GM19043 (cell line): ENCODE data around the gene LRRC7.
"Not testable (repeated sequence)": the region's sequence is repeated elsewhere in the genome, so short reads cannot be mapped to it uniquely, and the experiment has no call there.

Experiments used
- ATAC-seq: cut with Tn5 transposase; IDR thresholded peaks from one replicate; pipeline ENCODE4 v1.9.1; 2021; ENCODE audit warnings: low read depth; ENCODE audit not compliant: unreplicated experiment

The LRRC7 gene

DNA sequence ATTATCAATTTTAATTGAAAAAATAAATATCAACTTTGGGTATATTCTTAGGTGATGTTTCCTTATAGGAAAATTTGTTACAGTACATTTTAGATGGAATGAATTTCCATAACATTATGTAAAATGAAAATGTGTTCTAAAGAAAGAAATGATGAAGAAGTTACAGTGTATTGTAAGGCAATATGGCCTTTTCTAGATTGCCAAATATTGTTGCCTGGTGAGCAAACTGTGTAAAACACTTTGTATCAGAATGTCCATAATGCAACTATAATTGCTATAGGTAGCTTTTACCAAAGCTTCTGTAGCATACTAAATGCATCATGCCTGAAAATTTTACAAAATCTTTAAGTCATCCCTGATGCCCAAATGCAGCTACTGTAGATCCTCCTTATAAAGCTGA is 285.0 kb downstream of the LRRC7 start:
- ATAC-seq = no peak

DNA sequence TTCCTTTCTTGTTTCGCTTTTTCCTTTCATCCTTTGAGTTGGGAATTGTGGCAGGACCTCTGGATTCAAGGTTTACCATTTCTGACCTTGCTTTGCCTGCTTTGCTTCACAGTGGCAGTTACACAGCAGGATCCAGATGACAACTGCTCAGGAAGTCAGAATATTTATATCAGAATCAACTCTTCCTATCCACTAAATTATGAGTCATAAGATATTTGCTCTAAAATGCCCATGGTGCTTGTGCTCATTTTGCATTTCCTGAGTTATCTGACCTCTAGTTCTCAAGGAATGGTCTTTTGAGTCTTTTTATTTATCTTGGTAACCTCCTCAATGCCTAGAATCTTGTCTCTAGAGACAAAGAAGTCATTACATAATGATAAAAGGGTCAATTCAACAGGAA is 290.8 kb downstream of the LRRC7 start:
- no peak for ATAC-seq

GRCh38 chr1:69861641-69862040 is 293.9 kb downstream of the LRRC7 start:
- ATAC-seq = no peak

DNA sequence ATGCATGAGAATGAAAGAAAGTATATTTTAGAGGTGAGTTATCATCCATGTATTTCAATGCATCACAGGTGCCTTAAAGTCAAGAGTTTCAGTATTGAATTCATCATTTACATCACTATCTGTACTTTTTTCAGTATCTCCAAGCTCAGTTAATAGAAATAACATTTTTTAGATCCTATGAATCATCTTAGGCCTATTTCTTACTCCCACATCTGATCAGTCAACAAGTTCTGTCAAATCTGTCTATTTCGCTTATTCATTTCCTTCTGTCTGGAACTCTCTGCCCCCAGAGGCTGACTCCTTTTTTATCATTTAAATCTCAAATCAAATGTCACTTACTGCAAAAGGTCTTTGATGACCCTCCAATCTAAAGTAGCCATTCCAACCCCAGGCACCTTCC is 295.2 kb downstream of the LRRC7 start:
- ATAC-seq = no peak

DNA sequence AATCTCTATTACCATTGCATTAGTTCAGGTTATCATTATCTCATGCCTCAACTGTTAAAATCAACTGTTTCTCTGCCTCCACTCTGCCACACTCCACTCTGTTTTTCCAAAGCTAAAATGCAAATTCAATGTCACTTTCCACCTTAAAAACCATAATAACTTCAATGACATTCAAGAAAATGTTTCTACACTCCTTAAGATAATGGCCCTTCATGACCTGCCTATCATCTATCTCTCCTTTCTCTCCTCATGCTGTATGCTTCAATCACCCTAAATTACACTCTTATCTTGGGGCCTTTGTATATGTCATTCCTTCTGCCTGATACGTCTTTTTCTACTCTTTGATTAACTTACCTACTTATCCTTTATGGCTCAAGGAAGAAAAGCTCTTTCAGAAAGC is 296.0 kb downstream of the LRRC7 start:
- ATAC-seq = no peak

DNA sequence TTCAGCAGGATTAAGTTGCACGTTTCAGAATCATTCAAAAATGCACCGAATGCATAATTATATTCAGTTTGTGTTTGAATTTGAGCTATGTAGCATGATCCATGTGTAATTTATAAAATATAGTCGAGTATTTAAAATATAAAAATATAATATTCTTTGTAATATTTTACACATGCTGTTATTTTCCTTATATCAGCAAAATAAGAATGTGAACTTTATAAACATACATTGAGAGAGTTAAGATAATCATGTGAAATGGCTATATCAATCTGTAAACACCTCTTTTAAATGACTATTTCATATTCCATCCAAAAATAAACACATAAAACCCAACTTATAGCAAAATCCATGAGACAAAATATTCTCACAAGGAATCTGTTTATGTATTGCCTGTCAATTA is 303.7 kb downstream of the LRRC7 start:
- no peak for ATAC-seq

DNA sequence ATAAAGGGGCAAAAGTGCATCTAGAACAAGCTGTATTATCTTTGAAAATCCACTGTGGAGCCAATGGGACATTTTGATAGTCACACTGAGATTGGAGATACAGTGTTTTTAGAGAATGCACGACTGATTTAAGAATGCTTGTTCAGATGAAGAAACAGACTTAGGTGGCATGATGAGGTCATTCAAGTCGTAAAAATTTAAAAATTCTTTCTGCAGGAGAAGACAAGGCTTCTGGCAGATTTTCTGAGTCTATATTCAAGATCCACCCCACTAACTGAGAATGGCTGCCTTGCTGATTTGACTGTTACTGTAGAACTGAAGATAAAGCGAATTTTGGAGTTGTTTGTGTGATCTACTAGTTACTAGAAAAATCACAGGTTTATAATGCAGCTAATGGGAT is 310.6 kb downstream of the LRRC7 start:
- ATAC-seq = no peak

- ATAC-seq = not testable (repeated sequence)
Measured at GRCh38 chr1:69888016-69888415, 320.3 kb downstream of the LRRC7 start.

DNA sequence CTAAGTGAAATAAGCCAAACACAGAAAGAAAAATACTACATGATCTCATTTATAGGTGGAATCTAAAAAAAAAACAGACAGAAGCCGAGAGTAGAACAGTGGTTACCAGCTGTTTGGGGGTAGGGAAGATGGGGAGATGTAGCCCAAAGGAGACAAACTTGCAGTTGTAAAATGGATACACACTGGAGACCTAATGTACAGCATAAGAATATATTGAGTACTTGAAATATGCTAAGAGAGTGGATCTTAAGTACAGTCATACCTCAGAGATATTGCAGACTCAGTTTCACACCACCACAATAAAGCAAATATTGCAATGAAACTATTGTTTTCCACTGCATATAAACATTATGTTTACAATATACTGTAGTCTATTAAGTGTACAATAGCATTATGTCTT is 320.9 kb downstream of the LRRC7 start:
- no peak for ATAC-seq

DNA sequence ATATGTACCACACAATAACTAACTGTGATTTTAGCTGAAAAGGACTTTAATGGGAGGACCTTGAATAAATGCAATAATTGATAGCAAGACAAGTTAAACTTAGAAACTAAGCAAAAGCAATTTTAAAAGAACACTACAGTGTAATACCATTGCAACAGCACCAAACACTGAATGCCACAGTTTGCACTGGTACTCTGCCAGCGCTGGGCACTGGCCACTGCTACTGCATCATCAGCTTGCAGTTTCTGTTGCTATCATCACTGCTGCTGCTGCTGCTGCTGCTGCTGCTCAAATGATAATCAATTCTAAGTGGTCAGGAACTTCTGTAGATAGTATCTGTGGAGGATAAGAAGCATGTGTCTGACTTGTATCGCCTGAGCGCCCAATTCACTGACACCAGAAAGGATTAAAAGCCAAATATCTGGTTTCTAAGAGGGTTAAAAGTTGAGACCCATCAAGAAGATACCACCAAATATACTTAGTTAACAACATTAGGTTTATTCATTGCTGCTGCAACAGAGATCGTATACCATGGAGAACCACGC is 330.8 kb downstream of the LRRC7 start:
- ATAC-seq = no peak

DNA sequence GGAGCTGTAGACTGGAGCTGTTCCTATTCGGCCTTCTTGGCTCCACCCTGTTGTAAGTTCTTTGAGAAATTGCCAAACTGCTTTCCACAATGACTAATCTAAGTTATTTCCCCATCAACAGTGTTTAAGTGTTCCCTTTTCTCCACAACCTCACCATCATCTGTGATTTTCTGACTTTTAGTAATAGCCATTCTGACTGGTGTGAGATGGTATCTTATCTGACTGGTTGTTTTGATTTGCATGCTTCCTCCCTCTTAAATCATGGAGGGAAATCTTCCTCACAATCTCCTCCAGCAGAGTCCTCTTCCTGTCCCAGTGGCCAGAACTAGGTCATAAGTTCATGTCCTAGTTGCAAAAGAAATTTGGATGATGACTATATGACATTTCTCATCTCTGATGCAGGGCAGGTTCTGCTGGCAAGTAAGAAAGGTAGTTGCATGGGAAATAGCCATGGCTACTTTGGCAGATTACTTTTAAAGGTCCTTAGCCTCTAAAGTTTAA is 343.6 kb downstream of the LRRC7 start:
- no peak for ATAC-seq

GRCh38 chr1:69913977-69914376 is 346.3 kb downstream of the LRRC7 start:
- ATAC-seq = no peak

- ATAC-seq = no peak
Measured at GRCh38 chr1:69914976-69915765, 347.4 kb downstream of the LRRC7 start.

DNA sequence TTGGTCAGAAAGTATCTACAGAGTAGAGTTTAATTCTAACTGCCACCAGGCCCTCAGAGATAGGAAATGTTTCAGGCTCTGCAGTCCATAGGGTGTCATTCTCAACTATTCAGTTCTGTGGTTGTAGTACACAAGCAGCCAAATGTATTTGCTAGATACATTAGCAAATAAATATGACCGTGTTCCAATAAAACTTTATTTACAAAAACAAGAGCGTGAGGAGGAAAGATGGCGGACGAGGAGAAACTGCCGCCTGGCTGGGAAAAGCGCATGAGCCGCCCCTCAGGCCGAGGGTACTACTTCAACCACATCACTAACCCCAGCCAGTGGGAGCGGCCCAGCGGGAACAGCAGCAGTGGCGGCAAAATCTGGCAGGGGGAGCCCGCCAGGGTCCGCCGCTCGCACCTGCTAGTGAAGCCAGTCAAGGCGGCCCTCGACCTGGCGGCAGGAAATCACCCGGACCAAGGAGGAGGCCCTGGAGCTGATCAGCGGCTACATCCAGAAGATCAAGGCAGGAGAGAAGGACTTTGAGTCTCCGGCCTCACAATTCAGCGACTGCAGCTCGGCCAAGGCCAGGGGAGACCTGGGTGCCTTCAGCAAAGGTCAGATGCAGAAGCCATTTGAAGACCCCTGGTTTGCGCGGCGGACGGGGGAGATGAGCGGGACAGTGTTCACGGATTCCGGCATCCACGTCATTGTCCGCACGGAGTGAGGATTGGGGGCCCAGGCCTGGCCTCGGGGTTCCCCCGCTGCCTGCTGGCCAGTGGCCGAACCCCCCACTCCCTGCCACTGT is 351.6 kb downstream of the LRRC7 start:
- no peak for ATAC-seq

- ATAC-seq = no peak
Measured at GRCh38 chr1:69919922-69920273, 352.2 kb downstream of the LRRC7 start.

DNA sequence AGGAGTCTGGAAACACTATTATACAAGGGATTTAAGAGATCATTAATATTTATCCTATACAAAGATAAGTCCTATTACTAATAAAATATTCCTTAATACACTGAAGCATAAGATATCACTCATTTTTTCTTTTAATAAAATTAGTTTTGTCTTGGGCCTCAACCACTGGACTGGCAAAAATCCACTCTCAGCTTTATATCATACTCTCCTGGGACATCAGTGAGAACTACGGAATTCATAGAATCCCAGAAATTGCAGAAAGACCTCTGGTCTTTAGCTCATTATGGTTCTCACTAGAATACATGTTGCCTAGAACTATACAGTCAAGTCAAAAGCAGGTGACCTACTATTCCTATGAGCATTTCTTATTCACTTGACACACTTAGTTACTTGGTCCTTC is 352.7 kb downstream of the LRRC7 start:
- no peak for ATAC-seq

DNA sequence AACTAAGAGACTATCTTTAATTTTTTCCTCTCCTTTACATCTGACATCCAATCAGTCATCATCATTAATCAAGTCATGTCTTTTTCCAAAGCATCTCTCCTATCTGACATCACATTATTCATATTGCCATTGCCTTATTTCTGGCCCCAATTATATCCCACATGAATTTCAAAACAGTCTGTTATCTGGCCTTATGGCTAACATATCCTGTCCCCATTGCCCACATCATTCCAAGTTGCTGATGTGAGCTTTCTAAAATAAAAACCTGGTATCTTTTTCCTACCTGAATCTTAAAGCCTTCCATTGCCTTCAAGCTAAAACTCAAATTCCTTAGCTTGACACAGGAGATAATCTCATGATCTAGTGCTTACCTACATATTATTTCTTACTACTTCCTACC is 353.8 kb downstream of the LRRC7 start:
- no peak for ATAC-seq

DNA sequence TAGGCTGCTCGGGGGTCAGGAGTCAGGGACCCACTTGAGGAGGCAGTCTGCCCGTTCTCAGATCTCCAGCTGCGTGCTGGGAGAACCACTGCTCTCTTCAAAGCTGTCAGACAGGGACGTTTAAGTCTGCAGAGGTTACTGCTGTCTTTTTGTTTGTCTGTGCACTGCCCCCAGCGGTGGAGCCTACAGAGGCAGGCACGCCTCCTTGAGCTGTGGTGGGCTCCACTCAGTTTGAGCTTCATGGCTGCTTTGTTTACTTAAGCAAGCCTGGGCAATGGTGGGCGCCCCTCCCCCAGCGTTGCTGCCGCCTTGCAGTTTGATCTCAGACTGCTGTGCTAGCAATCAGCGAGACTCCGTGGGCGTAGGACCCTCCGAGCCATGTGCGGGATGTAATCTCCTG is 360.5 kb downstream of the LRRC7 start:
- ATAC-seq = not testable (repeated sequence)

- no peak for ATAC-seq
Measured at GRCh38 chr1:69929308-69930057, 361.8 kb downstream of the LRRC7 start.

DNA sequence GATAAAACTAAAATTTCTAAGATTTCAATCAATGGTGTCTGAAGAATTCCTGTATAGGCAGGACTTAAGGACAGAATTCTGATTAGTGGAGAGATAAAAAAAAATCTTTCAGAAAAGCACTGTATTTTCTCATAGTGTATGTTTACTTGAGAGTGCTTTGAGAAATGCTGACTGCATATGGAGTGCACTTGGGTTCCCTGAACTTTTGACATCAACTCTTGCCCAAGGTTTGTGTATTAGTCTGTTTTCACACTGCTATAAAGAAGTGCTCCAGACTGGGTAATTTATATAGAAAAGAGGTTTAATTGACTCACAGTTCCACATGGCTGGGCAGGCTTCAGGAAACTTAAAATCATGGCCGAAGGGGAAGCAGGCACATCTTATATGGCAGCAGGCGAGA is 362.7 kb downstream of the LRRC7 start:
- no peak for ATAC-seq

DNA sequence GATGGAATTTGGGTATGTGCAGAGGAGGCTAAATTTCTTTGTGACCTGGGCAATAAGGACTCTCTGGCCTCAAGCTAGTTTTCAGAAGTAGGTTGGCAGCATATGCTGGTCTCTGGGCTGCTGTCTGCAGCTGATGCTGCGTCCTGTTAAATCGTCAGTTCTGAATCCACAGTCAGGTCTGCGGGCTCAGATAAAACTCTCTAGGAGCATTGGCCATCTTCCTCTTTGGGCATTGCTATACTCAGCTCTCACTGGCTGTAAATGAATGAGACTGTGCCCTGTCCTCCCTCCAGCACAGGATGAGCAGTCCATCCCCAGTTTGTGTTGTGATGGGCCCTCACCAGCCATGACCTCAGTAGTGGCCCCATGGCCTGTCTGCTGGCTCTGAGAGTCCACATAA is 365.0 kb downstream of the LRRC7 start:
- ATAC-seq = no peak
